Measurements from ENCODE around the gene SLC38A5. TPM values are rescaled to one million over a fixed set of nuclear protein-coding genes. Genes with fewer than 3 reads are reported as not detected.
A peak's percentile ranks its signal among the peaks of the same experiment; 100 is the strongest.

SLC38A5 gene
- polyA plus RNA-seq, 1 donor = 66.3 TPM

- Histone ChIP-seq H3K27me3 (ENCODE audit: control insufficient read depth, insufficient read depth, low read length) (no peaks in the 10 kb centered on the region), H3K36me3 (ENCODE audit: control insufficient read depth, insufficient read depth, low read length) (no peaks in the 10 kb centered on the region), H3K4me3 (ENCODE audit: low read length) (no peak overlapping the region), H3K27ac (ENCODE audit: low read length) (no peak overlapping the region), H3K9me3 (ENCODE audit: control insufficient read depth, low read depth, low read length) (no peaks in the 10 kb centered on the region), H3K4me1 (ENCODE audit: control insufficient read depth, insufficient read depth, low read length) (peaks cover 19% of the 10 kb centered on the region)
- DNase-seq = no peak
- no CpG with 5 or more reads among the region's 9 CpGs for WGBS (ENCODE audit: insufficient coverage, low lambda C conversion rate)
Observed at GRCh38 chrX:48472225-48472624, 2.2 kb upstream of the SLC38A5 start.

GRCh38 chrX:48471504-48471903 is 1.4 kb upstream of the SLC38A5 start:
- no peaks in the 10 kb centered on the region for H3K9me3 ChIP-seq (ENCODE audit: control insufficient read depth, low read depth, low read length)
- no peak for DNase-seq
- no peaks in the 10 kb centered on the region for H3K36me3 ChIP-seq (ENCODE audit: control insufficient read depth, insufficient read depth, low read length)
- H3K27ac ChIP-seq (ENCODE audit: low read length) = no peak overlapping the region
- H3K27me3 ChIP-seq (ENCODE audit: control insufficient read depth, insufficient read depth, low read length) = no peaks in the 10 kb centered on the region
- peaks cover 19% of the 10 kb centered on the region for H3K4me1 ChIP-seq (ENCODE audit: control insufficient read depth, insufficient read depth, low read length)
- no peak overlapping the region for H3K4me3 ChIP-seq (ENCODE audit: low read length)
- WGBS (ENCODE audit: insufficient coverage, low lambda C conversion rate) = no CpG with 5 or more reads among the region's 8 CpGs

DNA sequence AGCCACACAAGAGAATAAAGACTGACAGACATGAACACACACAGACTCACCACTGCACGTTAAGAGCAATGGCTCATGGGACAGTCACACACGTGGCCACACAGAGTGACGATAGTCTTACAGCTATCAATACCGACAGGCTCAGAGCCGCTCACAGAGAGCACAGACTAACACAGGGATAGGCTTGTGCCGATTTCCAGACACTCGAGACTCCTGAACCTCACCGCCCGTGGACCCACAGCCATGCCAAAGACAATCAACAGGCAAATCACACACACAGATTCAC is 716 bp upstream of the SLC38A5 start:
- Histone ChIP-seq H3K36me3 (ENCODE audit: control insufficient read depth, insufficient read depth, low read length) (no peaks in the 10 kb centered on the region), H3K27ac (ENCODE audit: low read length) (no peak overlapping the region), H3K9me3 (ENCODE audit: control insufficient read depth, low read depth, low read length) (no peaks in the 10 kb centered on the region), H3K27me3 (ENCODE audit: control insufficient read depth, insufficient read depth, low read length) (no peaks in the 10 kb centered on the region), H3K4me3 (ENCODE audit: low read length) (no peak overlapping the region), H3K4me1 (ENCODE audit: control insufficient read depth, insufficient read depth, low read length) (peaks cover 19% of the 10 kb centered on the region)
- DNase-seq = no peak
- WGBS (ENCODE audit: insufficient coverage, low lambda C conversion rate) = no CpG with 5 or more reads among the region's 9 CpGs

DNA sequence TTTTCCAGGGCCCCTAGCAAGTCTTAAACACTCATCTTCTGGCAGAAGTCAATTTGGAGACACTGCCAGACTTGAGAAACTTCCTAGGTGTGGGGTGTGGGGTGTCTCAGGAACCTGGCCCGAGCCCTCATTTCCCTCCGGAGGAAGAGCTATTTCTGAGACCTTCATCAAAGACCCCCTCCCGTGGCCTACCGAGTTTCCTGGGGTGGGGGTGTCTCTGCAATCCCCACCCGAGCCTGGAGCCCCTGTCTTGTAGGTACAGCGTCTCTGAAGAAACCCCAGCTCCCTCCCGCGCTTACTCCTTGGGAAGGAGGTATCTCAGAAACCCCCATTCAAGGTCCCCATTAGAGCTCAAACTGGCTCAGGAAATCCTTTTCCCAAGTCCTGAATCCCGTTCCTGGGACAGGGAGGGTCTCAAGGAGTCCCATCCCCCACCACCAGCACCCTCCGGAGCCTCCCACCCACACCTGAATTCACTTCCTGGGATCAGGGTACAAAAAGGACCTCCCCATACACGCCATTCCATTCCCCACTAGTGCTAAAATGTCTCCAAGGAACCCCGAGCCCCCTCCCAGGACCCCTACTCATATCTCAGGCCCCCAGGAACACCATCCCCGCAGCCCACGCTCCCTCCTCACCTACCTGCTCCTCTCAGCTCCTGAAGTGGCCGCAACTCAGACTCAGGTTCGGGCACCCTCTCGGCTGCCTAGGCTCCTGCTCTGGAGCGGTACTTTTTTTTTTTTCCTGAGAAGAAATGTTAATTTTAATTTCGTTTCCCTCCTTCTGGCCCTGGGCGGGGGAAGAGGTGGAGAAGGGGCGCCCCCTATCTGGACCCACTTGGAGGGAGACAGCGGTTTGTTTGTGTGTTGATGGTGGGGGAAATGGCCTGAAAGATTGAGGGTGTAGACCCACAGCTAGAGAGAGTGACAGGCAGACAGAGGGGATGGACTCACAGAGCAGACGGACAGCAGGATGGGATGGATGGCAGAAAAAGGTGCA is 1.1 kb downstream of the SLC38A5 start:
- WGBS (ENCODE audit: insufficient coverage, low lambda C conversion rate) = no CpG with 5 or more reads among the region's 23 CpGs
- Histone ChIP-seq H3K4me3 (ENCODE audit: low read length) (peak overlapping the region; percentile 55), H3K36me3 (ENCODE audit: control insufficient read depth, insufficient read depth, low read length) (no peaks in the 10 kb centered on the region), H3K27ac (ENCODE audit: low read length) (peak overlapping the region; percentile 52), H3K9me3 (ENCODE audit: control insufficient read depth, low read depth, low read length) (no peaks in the 10 kb centered on the region), H3K4me1 (ENCODE audit: control insufficient read depth, insufficient read depth, low read length) (peaks cover 16% of the 10 kb centered on the region), H3K27me3 (ENCODE audit: control insufficient read depth, insufficient read depth, low read length) (no peaks in the 10 kb centered on the region)
- peak in 1 of 2 donors; percentile 40 for DNase-seq

DNA sequence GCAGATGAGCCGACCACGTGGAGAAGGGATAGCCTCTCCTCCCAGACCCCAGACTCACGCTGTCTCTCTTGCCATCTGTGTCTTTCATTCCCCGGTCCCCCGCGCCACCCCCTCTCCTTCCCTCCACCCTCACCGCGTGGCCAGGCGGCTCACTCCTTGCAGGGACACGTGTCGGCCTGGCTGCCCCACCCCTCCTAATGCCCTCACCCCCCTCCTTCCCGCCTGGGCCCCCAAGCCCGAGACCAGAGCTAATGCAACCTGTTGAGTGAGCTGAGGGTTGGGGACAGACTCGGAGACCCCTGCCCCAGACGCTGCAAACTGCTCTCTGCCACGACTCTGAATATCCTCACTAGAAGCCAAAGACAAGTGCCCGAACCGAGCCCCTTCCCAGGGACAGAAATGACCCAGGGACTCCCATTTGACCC is 1.8 kb downstream of the SLC38A5 start:
- Histone ChIP-seq H3K9me3 (ENCODE audit: control insufficient read depth, low read depth, low read length) (no peaks in the 10 kb centered on the region), H3K4me1 (ENCODE audit: control insufficient read depth, insufficient read depth, low read length) (peaks cover 16% of the 10 kb centered on the region), H3K36me3 (ENCODE audit: control insufficient read depth, insufficient read depth, low read length) (no peaks in the 10 kb centered on the region), H3K4me3 (ENCODE audit: low read length) (peak overlapping the region; percentile 55), H3K27ac (ENCODE audit: low read length) (no peak overlapping the region), H3K27me3 (ENCODE audit: control insufficient read depth, insufficient read depth, low read length) (no peaks in the 10 kb centered on the region)
- DNase-seq = peak in 1 of 2 donors; percentile 42
- no CpG with 5 or more reads among the region's 18 CpGs for WGBS (ENCODE audit: insufficient coverage, low lambda C conversion rate)

DNA sequence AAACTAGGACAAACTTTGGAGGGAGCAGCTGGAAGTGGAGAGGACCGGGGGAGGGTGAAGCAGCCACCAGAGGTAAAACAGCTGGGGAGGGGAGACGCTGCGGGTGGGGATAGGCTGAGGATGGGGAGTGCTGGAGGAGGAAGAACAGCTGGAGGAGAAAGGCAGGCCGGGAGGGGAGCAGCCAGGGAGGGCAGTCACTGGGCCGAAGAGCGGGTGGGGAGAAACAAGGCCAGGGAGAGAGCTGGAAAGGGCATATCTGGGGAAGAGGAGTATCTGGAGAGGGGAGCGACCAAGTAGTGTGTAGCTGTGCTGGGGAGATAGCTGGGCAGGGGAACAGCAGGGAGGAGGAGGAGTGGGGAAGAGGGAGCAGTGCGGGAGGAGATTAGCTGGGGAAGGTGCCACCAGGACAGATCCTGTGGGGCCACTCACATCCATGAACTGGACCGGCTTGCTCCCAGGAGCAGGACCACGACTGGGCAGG is 2.7 kb downstream of the SLC38A5 start:
- Histone ChIP-seq H3K36me3 (ENCODE audit: control insufficient read depth, insufficient read depth, low read length) (no peaks in the 10 kb centered on the region), H3K27me3 (ENCODE audit: control insufficient read depth, insufficient read depth, low read length) (no peaks in the 10 kb centered on the region), H3K4me3 (ENCODE audit: low read length) (peak overlapping the region; percentile 55), H3K4me1 (ENCODE audit: control insufficient read depth, insufficient read depth, low read length) (peaks cover 16% of the 10 kb centered on the region), H3K9me3 (ENCODE audit: control insufficient read depth, low read depth, low read length) (no peaks in the 10 kb centered on the region), H3K27ac (ENCODE audit: low read length) (no peak overlapping the region)
- WGBS (ENCODE audit: insufficient coverage, low lambda C conversion rate) = 42% methylated on average over 3 of the region's 10 CpGs
- peak in 1 of 2 donors; percentile 15 for DNase-seq

DNA sequence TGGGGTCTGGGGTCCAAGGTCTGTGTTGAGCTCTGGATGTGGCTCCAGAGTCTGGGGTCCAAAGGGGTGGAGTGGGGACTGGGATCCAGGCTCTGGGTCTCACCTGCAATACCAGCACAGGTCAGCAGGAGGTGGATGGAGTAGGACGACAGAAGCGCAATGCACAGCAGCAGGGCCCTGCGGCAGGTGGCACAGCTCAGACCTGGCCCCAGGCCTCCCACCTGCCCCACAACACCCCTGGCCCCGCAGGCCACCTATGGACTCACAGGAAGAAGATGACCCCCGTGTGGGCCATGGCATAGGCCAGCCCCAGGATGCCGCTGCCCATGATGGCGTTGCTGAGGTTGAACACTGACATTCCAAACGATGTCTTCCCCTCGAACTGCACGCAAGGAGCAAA is 3.4 kb downstream of the SLC38A5 start:
- Histone ChIP-seq H3K9me3 (ENCODE audit: control insufficient read depth, low read depth, low read length) (no peaks in the 10 kb centered on the region), H3K27me3 (ENCODE audit: control insufficient read depth, insufficient read depth, low read length) (no peaks in the 10 kb centered on the region), H3K36me3 (ENCODE audit: control insufficient read depth, insufficient read depth, low read length) (peaks cover 2% of the 10 kb centered on the region), H3K4me3 (ENCODE audit: low read length) (no peak overlapping the region), H3K4me1 (ENCODE audit: control insufficient read depth, insufficient read depth, low read length) (peaks cover 16% of the 10 kb centered on the region), H3K27ac (ENCODE audit: low read length) (no peak overlapping the region)
- WGBS (ENCODE audit: insufficient coverage, low lambda C conversion rate) = no CpG with 5 or more reads among the region's 10 CpGs
- DNase-seq = no peak

- no peak overlapping the region for H3K27ac ChIP-seq (ENCODE audit: low read length)
- no CpG with 5 or more reads among the region's 10 CpGs for WGBS (ENCODE audit: insufficient coverage, low lambda C conversion rate)
- H3K4me1 ChIP-seq (ENCODE audit: control insufficient read depth, insufficient read depth, low read length) = peaks cover 16% of the 10 kb centered on the region
- H3K9me3 ChIP-seq (ENCODE audit: control insufficient read depth, low read depth, low read length) = no peaks in the 10 kb centered on the region
- H3K4me3 ChIP-seq (ENCODE audit: low read length) = no peak overlapping the region
- DNase-seq = no peak
- H3K27me3 ChIP-seq (ENCODE audit: control insufficient read depth, insufficient read depth, low read length) = no peaks in the 10 kb centered on the region
- peaks cover 2% of the 10 kb centered on the region for H3K36me3 ChIP-seq (ENCODE audit: control insufficient read depth, insufficient read depth, low read length)
Observed at GRCh38 chrX:48465336-48465933, 4.6 kb downstream of the SLC38A5 start.

- H3K4me1 ChIP-seq (ENCODE audit: control insufficient read depth, insufficient read depth, low read length) = no peaks in the 10 kb centered on the region
- no peaks in the 10 kb centered on the region for H3K9me3 ChIP-seq (ENCODE audit: control insufficient read depth, low read depth, low read length)
- WGBS (ENCODE audit: insufficient coverage, low lambda C conversion rate) = no CpG with 5 or more reads among the region's 6 CpGs
- peaks cover 2% of the 10 kb centered on the region for H3K36me3 ChIP-seq (ENCODE audit: control insufficient read depth, insufficient read depth, low read length)
- H3K27me3 ChIP-seq (ENCODE audit: control insufficient read depth, insufficient read depth, low read length) = no peaks in the 10 kb centered on the region
- no peak overlapping the region for H3K27ac ChIP-seq (ENCODE audit: low read length)
- H3K4me3 ChIP-seq (ENCODE audit: low read length) = no peak overlapping the region
- no peak for DNase-seq
Observed at GRCh38 chrX:48461830-48462229, 8.2 kb downstream of the SLC38A5 start.

GRCh38 chrX:48460606-48461005 is 9.5 kb downstream of the SLC38A5 start:
- Histone ChIP-seq H3K9me3 (ENCODE audit: control insufficient read depth, low read depth, low read length) (no peaks in the 10 kb centered on the region), H3K4me3 (ENCODE audit: low read length) (no peak overlapping the region), H3K4me1 (ENCODE audit: control insufficient read depth, insufficient read depth, low read length) (no peaks in the 10 kb centered on the region), H3K36me3 (ENCODE audit: control insufficient read depth, insufficient read depth, low read length) (peaks cover 2% of the 10 kb centered on the region), H3K27me3 (ENCODE audit: control insufficient read depth, insufficient read depth, low read length) (no peaks in the 10 kb centered on the region), H3K27ac (ENCODE audit: low read length) (no peak overlapping the region)
- DNase-seq = no peak
- WGBS (ENCODE audit: insufficient coverage, low lambda C conversion rate) = no CpG with 5 or more reads among the region's 11 CpGs
